MM.1S (cell line): Measurements from ENCODE around the gene ANK2.

Experiments
- DNase-seq: peaks from one replicate; pipeline ENCODE4 v3.0.0-alpha.2; 2015
- H2AFZ ChIP-seq: fragments of 300-600 bp; sonication (generic); 2 replicates; pipeline ENCODE4 v1.6.0; 2016; ENCODE audit warnings: antibody characterized with exemption, low read length
- H3F3A ChIP-seq: fragments of 300-600 bp; sonication (generic); 2 replicates; pipeline ENCODE4 v1.6.1; 2016; ENCODE audit warnings: mild to moderate bottlenecking, antibody characterized with exemption, low read length, moderate library complexity, mixed read lengths; ENCODE audit not compliant: insufficient read depth
- H3K27ac ChIP-seq: fragments of 300-600 bp; sonication (generic); 2 replicates; pipeline ENCODE4 v1.5.1; 2016; ENCODE audit warnings: mild to moderate bottlenecking, low read length
- H3K27me3 ChIP-seq: fragments of 300-600 bp; sonication (generic); replicated peaks from 2 replicates; pipeline ENCODE4 v1.6.0; 2016; ENCODE audit warnings: low read length; ENCODE audit not compliant: insufficient read depth
- H3K36me3 ChIP-seq: fragments of 300-600 bp; sonication (generic); replicated peaks from 2 replicates; pipeline ENCODE4 v1.6.1; 2016; ENCODE audit warnings: mild to moderate bottlenecking, low read length, mixed read lengths; ENCODE audit not compliant: insufficient read depth
- H3K4me1 ChIP-seq: fragments of 300-600 bp; sonication (generic); 2 replicates; pipeline ENCODE4 v1.6.1; 2016; ENCODE audit warnings: low read length, mixed read lengths
- H3K4me2 ChIP-seq: fragments of 300-600 bp; sonication (generic); 2 replicates; pipeline ENCODE4 v1.6.0; 2016; ENCODE audit warnings: low read depth, low read length
- H3K4me3 ChIP-seq: fragments of 300-600 bp; sonication (generic); 2 replicates; pipeline ENCODE4 v1.5.1; 2016; ENCODE audit warnings: low read length, mixed read lengths
- H3K79me2 ChIP-seq: fragments of 300-600 bp; sonication (generic); 2 replicates; pipeline ENCODE4 v1.6.1; 2016; ENCODE audit warnings: mixed run types, low read length, mixed read lengths
- H3K9ac ChIP-seq: fragments of 300-600 bp; sonication (generic); 2 replicates; pipeline ENCODE4 v1.6.1; 2016; ENCODE audit warnings: low read length, mixed read lengths
- H3K9me2 ChIP-seq: fragments of 300-600 bp; sonication (generic); replicated peaks from 2 replicates; pipeline ENCODE4 v1.6.1; 2016; ENCODE audit warnings: mild to moderate bottlenecking, low read length, mixed read lengths; ENCODE audit not compliant: insufficient read depth
- H3K9me3 ChIP-seq: fragments of 300-600 bp; sonication (generic); replicated peaks from 2 replicates; pipeline ENCODE4 v1.6.1; 2016; ENCODE audit warnings: mild to moderate bottlenecking, low read length, mixed read lengths; ENCODE audit not compliant: insufficient read depth
- H4K20me1 ChIP-seq: fragments of 300-600 bp; sonication (generic); 2 replicates; pipeline ENCODE4 v1.6.1; 2016; ENCODE audit warnings: mild to moderate bottlenecking, low read length, moderate library complexity, mixed read lengths; ENCODE audit not compliant: insufficient read depth
- CTCF ChIP-seq: fragments of 300-600 bp; sonication (generic); IDR thresholded peaks from 2 replicates; pipeline ENCODE4 v1.5.1; 2016; ENCODE audit warnings: antibody characterized with exemption, low read length, mixed read lengths
- EZH2 ChIP-seq: fragments of 300-600 bp; sonication (generic); optimal IDR thresholded peaks from 2 replicates; pipeline ENCODE3; 2017; ENCODE audit warnings: low read depth, mild to moderate bottlenecking, antibody characterized with exemption, low read length, mixed read lengths
- EZH2phosphoT487 ChIP-seq: fragments of 300-600 bp; sonication (generic); IDR thresholded peaks from 2 replicates; pipeline ENCODE4 v1.6.1; 2018; ENCODE audit warnings: antibody characterized with exemption, low read length

ANK2 gene

GRCh38 chr4:113077575-113077974, 28.1 kb downstream of the ANK2 start:
- Histone ChIP-seq H3K36me3 (no peaks in the 10 kb centered on the region), H2AFZ (no peak overlapping the region), H3K4me3 (no peak overlapping the region), H3K9ac (no peak overlapping the region), H3K79me2 (no peaks in the 10 kb centered on the region), H3K27me3 (no peaks in the 10 kb centered on the region), H3F3A (no peaks in the 10 kb centered on the region), H3K4me1 (no peaks in the 10 kb centered on the region), H3K4me2 (no peak overlapping the region), H3K27ac (no peak overlapping the region), H4K20me1 (no peaks in the 10 kb centered on the region), H3K9me3 (no peaks in the 10 kb centered on the region), H3K9me2 (no peaks in the 10 kb centered on the region)
- DNase-seq = no peak
- TF ChIP-seq EZH2phosphoT487 = no peak
- no peak for TF ChIP-seq CTCF
- TF ChIP-seq EZH2 = no peak

GRCh38 chr4:113078066-113078465, 28.6 kb downstream of the ANK2 start:
- DNase-seq = no peak
- Histone ChIP-seq H3K36me3 (no peaks in the 10 kb centered on the region), H4K20me1 (no peaks in the 10 kb centered on the region), H3K4me1 (no peaks in the 10 kb centered on the region), H3K27me3 (no peaks in the 10 kb centered on the region), H3F3A (no peaks in the 10 kb centered on the region), H3K9me3 (no peaks in the 10 kb centered on the region), H3K9ac (no peak overlapping the region), H3K9me2 (no peaks in the 10 kb centered on the region), H3K4me2 (no peak overlapping the region), H3K79me2 (no peaks in the 10 kb centered on the region), H2AFZ (no peak overlapping the region), H3K27ac (no peak overlapping the region), H3K4me3 (no peak overlapping the region)
- TF ChIP-seq CTCF (no peak), EZH2phosphoT487 (no peak)

GRCh38 chr4:113080050-113080449, 30.6 kb downstream of the ANK2 start:
- no peaks in the 10 kb centered on the region for H3K36me3 ChIP-seq
- DNase-seq = no peak
- no peaks in the 10 kb centered on the region for H3K4me1 ChIP-seq
- no peaks in the 10 kb centered on the region for H3K79me2 ChIP-seq
- no peaks in the 10 kb centered on the region for H3K9me3 ChIP-seq
- TF ChIP-seq EZH2phosphoT487 (no peak), CTCF (no peak), EZH2 (no peak)
- no peaks in the 10 kb centered on the region for H3F3A ChIP-seq
- no peaks in the 10 kb centered on the region for H3K9me2 ChIP-seq
- H3K4me3 ChIP-seq = no peak overlapping the region
- H3K4me2 ChIP-seq = no peak overlapping the region
- no peaks in the 10 kb centered on the region for H4K20me1 ChIP-seq
- no peak overlapping the region for H2AFZ ChIP-seq
- H3K27ac ChIP-seq = no peak overlapping the region
- no peaks in the 10 kb centered on the region for H3K27me3 ChIP-seq
- no peak overlapping the region for H3K9ac ChIP-seq
